Heart left ventricle (tissue), 16 donors: Measurements from ENCODE around the gene ARSG. TPM values are rescaled to one million over a fixed set of nuclear protein-coding genes. Genes with fewer than 3 reads are reported as not detected.

Experiments
- ATAC-seq, 4 donors: fragments of 200-7000 bp; cut with Tn5 transposase; one replicate each; pipeline ENCODE4 v1.9.1; 2020 to 2022; ENCODE audit warnings: moderate library complexity in 4 of 4, mild to moderate bottlenecking in 3 of 4, moderate number of reproducible peaks in 1 of 4
- DNase-seq, 5 donors: peaks; one replicate each; pipeline ENCODE4 v3.0.0-alpha.2; 2020
- H3K27ac ChIP-seq, 12 donors: fragments of 200-600 bp; sonication (generic) in 4 of 12; one replicate each; pipeline versions ENCODE4 v1.5.0 to v1.8.0; 2016 to 2022; ENCODE audit warnings: mild to moderate bottlenecking in 2 of 12
- H3K27me3 ChIP-seq, 9 donors: fragments of 200-600 bp; sonication (generic) in 2 of 9; one replicate each; pipeline versions ENCODE4 v1.5.1 to v1.8.0; 2016 to 2022; ENCODE audit warnings: mild to moderate bottlenecking in 3 of 9
- H3K36me3 ChIP-seq, 9 donors: fragments of 200-600 bp; sonication (generic) in 2 of 9; one replicate each; pipeline versions ENCODE4 v1.5.0 to v1.8.0; 2018 to 2022; ENCODE audit warnings: mild to moderate bottlenecking in 2 of 9
- H3K4me1 ChIP-seq, 12 donors: fragments of 200-600 bp; sonication (generic) in 4 of 12; one replicate each; pipeline versions ENCODE4 v1.5.0 to v1.8.0; 2016 to 2022; ENCODE audit warnings: mild to moderate bottlenecking in 3 of 12
- H3K4me3 ChIP-seq, 12 donors: fragments of 200-600 bp; sonication (generic) in 4 of 12; one replicate each; pipeline versions ENCODE4 v1.5.0 to v1.8.0; 2017 to 2022; ENCODE audit warnings: mild to moderate bottlenecking in 9 of 12, moderate library complexity in 4 of 12
- H3K9me3 ChIP-seq, 12 donors: fragments of 200-600 bp; sonication (generic) in 4 of 12; one replicate each; pipeline versions ENCODE4 v1.5.0 to v1.8.0; 2016 to 2022; ENCODE audit warnings: mild to moderate bottlenecking in 1 of 12
- POLR2A ChIP-seq, 2 donors: fragments of 450-650 bp; IDR thresholded peaks; one replicate each; pipeline ENCODE4 v1.6.1; 2017; ENCODE audit warnings: antibody characterized with exemption in 2 of 2, mild to moderate bottlenecking in 2 of 2, moderate library complexity in 2 of 2
- WGBS, 4 donors: extraction: QIAGEN DNeasy Blood & Tissue Kit in 2 of 4; methylation state at CpG; one replicate each; pipeline versions ENCODE4 v1.1.5 to v1.1.7; 2013 to 2018; 5-methylcytosine and 5-hydroxymethylcytosine counted together
- intact Hi-C, 10 donors: fragments of 100-400 bp; cut with DNase I; formaldehyde crosslinking; loops; one replicate each; pipeline versions ENCODE4 v1.11.1 to v1.14.2; 2022
- polyA plus RNA-seq, 2 donors: library from polyadenylated mRNA; stranded (reverse); fragments of 200-250 nt; gene quantifications; one replicate each; pipeline ENCODE4 v1.2.3, GENCODE V29; 2013
- total RNA-seq, 9 donors: library from RNA; depleted of rRNA in 2 of 9; stranded (reverse); fragments of >200 nt in 2 of 9; fragmentation: NEBNext Ultra II Directional in 3 of 9; extraction: Animal tissue kit (Norgen Biotek cat#: 25700) in 3 of 9; gene quantifications; one replicate each; pipeline versions ENCODE4 v1.1.0 to v1.2.4, GENCODE V29; 2016 to 2023
- TF ChIP-seq, protein P1 (sequence below), 12 donors: fragments of 200-600 bp; sonication (generic) in 4 of 12; IDR thresholded peaks; one replicate each; pipeline versions ENCODE4 v1.5.0 to v1.8.0; 2018 to 2022; ENCODE audit warnings: antibody characterized with exemption in 12 of 12, mild to moderate bottlenecking in 5 of 12
- donor health status: ischemic (EF 13 %, LVEDD 7.1; RV severe dilation, severe dysfunction).
- donor health status: healthy with polysubstance abuse.
- donor health status: DM: no; HTN: yes; CAD: no.
- donor health status: DM: no; HTN: no; CAD: no.
- donor health status: ischemic (EF 25% LVEDD 6.9; RV normal size, moderate dysfunction).
- donor health status: ischemic (EF 25% LVEDD 5.7; RV mildly dilated, moderate dysfunction).
- donor health status: healthy.
- donor health status: DM: yes; HTN: yes; CAD: no.
- donor health status: ischemic (EF 35%, LVEDD 5.7; RV mildly dilated, moderate dysfunction).
- donor health status: nonischemic (EF 11% LVEDD 7.7; RV severe dilation, severe dysfunction).
- donor health status: DM: yes; HTN: yes; CAD: no.
- donor health status: PGD.
- donor health status: ischemic (EF 29% LVEDD 5.4; RV normal size, mild dysfunction).
- donor health status: nonischemic (EF 23%, LVEDD 6.1; RV moderate dilation, normal function).

Gene ARSG
- total and polyA plus RNA-seq, 11 donors = 1.2 to 4.9 (median 3.3) TPM

DNA sequence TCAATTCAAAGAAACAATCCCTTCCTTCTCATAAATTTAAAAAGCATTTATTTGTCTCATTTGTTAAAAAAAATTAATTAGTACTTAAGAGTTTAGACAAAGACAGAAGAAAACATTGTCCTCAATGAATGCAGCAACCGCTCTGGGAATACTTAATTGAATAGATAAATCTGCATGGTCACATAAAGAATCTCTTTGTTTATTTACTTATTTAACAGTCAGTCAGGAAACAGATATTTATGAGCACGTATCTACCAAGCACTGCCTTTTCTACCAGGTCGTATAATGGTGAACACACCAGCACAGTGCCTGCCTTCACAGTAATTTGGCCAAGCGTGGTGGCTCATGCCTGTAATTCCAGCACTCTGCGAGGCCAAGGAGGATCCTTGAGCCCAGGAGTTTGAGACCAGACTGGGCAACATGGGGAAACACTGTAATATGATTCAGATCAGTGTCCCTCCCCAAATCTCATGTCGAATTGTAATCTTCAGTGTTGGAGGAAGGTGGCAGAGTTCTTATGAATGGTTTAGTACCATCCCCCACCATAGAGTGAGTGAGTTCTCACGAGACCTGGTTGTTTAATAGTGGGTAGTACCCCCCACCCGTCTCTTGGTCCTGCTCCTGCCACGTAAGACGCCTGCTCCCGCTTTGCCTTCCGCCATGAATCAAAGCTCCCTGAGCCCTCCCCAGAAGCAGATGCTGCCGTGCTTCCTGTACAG is 157.9 kb downstream of the ARSG start:
- WGBS, 4 donors = 85 to 94% (median 91%) methylated on average over 13 of the region's 13 CpGs
- Histone ChIP-seq H3K36me3 (peaks cover 0 to 86% (median 83%) of the 10 kb centered on the region in 9 donors), H3K27ac (no peak overlapping the region), H3K27me3 (no peaks in the 10 kb centered on the region), H3K4me3 (no peak overlapping the region), H3K4me1 (peaks cover 0 to 50% (median 21%) of the 10 kb centered on the region in 12 donors), H3K9me3 (no peaks in the 10 kb centered on the region)
- no peak for TF ChIP-seq POLR2A (IDR thresholded peaks at IDR 0.05)
- TF ChIP-seq, protein P1, sequence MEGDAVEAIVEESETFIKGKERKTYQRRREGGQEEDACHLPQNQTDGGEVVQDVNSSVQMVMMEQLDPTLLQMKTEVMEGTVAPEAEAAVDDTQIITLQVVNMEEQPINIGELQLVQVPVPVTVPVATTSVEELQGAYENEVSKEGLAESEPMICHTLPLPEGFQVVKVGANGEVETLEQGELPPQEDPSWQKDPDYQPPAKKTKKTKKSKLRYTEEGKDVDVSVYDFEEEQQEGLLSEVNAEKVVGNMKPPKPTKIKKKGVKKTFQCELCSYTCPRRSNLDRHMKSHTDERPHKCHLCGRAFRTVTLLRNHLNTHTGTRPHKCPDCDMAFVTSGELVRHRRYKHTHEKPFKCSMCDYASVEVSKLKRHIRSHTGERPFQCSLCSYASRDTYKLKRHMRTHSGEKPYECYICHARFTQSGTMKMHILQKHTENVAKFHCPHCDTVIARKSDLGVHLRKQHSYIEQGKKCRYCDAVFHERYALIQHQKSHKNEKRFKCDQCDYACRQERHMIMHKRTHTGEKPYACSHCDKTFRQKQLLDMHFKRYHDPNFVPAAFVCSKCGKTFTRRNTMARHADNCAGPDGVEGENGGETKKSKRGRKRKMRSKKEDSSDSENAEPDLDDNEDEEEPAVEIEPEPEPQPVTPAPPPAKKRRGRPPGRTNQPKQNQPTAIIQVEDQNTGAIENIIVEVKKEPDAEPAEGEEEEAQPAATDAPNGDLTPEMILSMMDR (IDR thresholded peaks at IDR 0.05) = no peak
- no peak for ATAC-seq
- DNase-seq = no peak
- intact Hi-C loops = no loop called here

GRCh38 chr17:68450391-68450790 is 159.1 kb downstream of the ARSG start:
- ATAC-seq (peak in 1 of 4 donors; percentile 8), DNase-seq (no peak)
- intact Hi-C loops = no loop called here
- H3K27me3 ChIP-seq = no peaks in the 10 kb centered on the region
- H3K36me3 ChIP-seq = peaks cover 0 to 76% (median 73%) of the 10 kb centered on the region in 9 donors
- peak overlapping the region in 2 of 12 donors; percentile 1 to 14 for H3K27ac ChIP-seq
- H3K4me1 ChIP-seq = peaks cover 0 to 56% (median 30%) of the 10 kb centered on the region in 12 donors
- TF ChIP-seq, protein P1 (IDR thresholded peaks at IDR 0.05) = no peak
- TF ChIP-seq POLR2A (IDR thresholded peaks at IDR 0.05) = no peak
- WGBS, 4 donors = 84 to 92% (median 88%) methylated on average over 8 of the region's 8 CpGs
- H3K4me3 ChIP-seq = no peak overlapping the region
- no peaks in the 10 kb centered on the region for H3K9me3 ChIP-seq

DNA sequence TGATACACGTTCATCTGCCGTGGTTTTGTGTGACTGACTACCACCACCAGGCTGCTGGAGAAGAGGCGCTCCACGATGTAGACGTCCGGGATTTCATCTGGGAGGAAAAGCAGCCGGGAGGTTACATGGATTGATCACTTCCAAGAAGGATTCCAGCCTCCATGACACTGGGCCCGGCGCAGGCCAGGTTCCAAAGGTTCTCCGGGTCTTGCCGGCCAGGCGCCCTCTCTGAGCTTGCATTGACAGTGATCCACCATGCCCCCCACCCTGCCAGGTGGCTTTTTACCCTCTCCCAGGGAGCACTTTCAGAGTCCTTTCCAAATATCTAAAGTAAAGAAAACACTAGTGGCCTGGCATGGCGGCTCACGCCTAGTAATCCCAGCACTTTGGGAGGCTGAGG is 159.5 kb downstream of the ARSG start:
- intact Hi-C loops = no loop called here
- Histone ChIP-seq H3K4me3 (no peak overlapping the region), H3K36me3 (peaks cover 0 to 72% (median 69%) of the 10 kb centered on the region in 9 donors), H3K4me1 (peaks cover 0 to 57% (median 34%) of the 10 kb centered on the region in 12 donors), H3K27ac (peak overlapping the region in 1 of 12 donors; percentile 1), H3K9me3 (no peaks in the 10 kb centered on the region), H3K27me3 (no peaks in the 10 kb centered on the region)
- ATAC-seq = no peak
- TF ChIP-seq, protein P1 (IDR thresholded peaks at IDR 0.05) = no peak
- no peak for TF ChIP-seq POLR2A (IDR thresholded peaks at IDR 0.05)
- DNase-seq = no peak
- WGBS, 4 donors = 93 to 97% (median 95%) methylated on average over 12 to 14 of the region's 14 CpGs

DNA sequence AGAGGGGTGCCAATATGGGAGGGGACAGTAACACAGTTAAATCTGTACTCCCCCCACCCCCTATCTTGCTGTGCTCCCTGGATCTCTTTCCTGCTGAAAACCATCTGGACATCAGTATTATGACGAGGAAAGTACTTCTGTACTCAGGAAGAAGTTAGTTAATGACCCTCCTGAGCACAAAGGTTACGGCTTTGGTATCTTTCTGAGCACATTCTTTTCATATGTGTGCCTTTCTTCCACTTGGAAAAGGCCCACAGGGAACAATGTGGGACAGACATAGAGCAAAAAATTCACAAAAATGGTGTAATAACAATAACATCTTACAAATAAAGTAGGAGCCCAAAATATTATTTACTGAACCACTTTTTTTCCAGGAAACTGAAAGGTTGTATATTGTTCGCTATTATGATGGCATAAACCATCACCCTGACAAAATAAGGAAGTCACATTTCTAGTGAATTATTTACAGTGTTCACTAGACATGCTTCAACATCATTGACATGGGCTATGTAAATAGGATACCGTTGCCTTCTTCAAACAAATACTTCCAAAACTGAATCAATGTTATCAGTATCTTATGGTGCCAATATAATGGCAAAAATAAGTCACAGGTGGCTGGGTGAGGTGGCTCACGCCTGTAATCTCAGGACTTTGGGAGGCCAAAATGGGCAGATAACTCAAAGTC is 160.5 kb downstream of the ARSG start:
- peaks cover 0 to 62% (median 59%) of the 10 kb centered on the region in 9 donors for H3K36me3 ChIP-seq
- 68 to 81% (median 77%) methylated on average over 5 of the region's 5 CpGs for WGBS, 4 donors
- H3K4me1 ChIP-seq = peaks cover 0 to 58% (median 40%) of the 10 kb centered on the region in 12 donors
- intact Hi-C loops = no loop called here
- no peak for ATAC-seq
- no peak overlapping the region for H3K4me3 ChIP-seq
- peak overlapping the region in 6 of 12 donors; percentile 3 to 99 (median 97) for H3K27ac ChIP-seq
- no peak for DNase-seq
- no peaks in the 10 kb centered on the region for H3K9me3 ChIP-seq
- no peaks in the 10 kb centered on the region for H3K27me3 ChIP-seq
- TF ChIP-seq, protein P1 (IDR thresholded peaks at IDR 0.05) = no peak
